ENCODE data around the gene VANGL2. TPM values are rescaled to one million over a fixed set of nuclear protein-coding genes. Genes with fewer than 3 reads are reported as not detected.

Gene VANGL2
- total RNA-seq, 4 donors from 2014 or later: 0.44 to 1.4 (median 0.98) TPM; not detected in 1

- TF ChIP-seq, protein P1, sequence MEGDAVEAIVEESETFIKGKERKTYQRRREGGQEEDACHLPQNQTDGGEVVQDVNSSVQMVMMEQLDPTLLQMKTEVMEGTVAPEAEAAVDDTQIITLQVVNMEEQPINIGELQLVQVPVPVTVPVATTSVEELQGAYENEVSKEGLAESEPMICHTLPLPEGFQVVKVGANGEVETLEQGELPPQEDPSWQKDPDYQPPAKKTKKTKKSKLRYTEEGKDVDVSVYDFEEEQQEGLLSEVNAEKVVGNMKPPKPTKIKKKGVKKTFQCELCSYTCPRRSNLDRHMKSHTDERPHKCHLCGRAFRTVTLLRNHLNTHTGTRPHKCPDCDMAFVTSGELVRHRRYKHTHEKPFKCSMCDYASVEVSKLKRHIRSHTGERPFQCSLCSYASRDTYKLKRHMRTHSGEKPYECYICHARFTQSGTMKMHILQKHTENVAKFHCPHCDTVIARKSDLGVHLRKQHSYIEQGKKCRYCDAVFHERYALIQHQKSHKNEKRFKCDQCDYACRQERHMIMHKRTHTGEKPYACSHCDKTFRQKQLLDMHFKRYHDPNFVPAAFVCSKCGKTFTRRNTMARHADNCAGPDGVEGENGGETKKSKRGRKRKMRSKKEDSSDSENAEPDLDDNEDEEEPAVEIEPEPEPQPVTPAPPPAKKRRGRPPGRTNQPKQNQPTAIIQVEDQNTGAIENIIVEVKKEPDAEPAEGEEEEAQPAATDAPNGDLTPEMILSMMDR (IDR thresholded peaks at IDR 0.05; ENCODE audit: low read depth): no peak
Measured at GRCh38 chr1:160359559-160360226, 40.7 kb upstream of the VANGL2 start.

GRCh38 chr1:160360227-160360695 lies 40.1 kb upstream of the VANGL2 start:
- TF ChIP-seq, protein P1 (IDR thresholded peaks at IDR 0.05; ENCODE audit: low read depth): no peak

DNA sequence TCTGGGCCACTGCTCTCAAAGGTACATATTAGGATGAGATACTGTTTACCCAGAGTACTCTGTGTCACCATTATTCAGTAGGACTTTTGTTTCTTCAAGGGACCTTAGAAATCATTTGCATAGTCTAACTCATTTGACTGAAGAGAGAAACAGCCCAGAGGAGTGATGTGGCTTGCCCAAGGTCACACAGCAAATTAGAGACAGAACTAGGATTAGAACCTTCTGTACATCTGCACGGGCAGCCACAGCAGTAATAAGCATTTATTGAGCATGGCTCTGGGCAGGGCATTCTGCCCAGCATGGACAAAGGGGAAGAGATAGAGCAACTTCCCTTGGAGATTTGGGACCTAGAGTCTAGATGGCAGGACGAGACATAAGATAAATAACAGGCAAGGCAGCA lies 39.2 kb upstream of the VANGL2 start:
- TF ChIP-seq, protein P1 (IDR thresholded peaks at IDR 0.05; ENCODE audit: low read depth): no peak

GRCh38 chr1:160361814-160362167 lies 38.6 kb upstream of the VANGL2 start:
- TF ChIP-seq, protein P1 (IDR thresholded peaks at IDR 0.05; ENCODE audit: low read depth): no peak

- TF ChIP-seq, protein P1 (IDR thresholded peaks at IDR 0.05; ENCODE audit: low read depth): no peak
Measured at GRCh38 chr1:160362168-160362957, 38.0 kb upstream of the VANGL2 start.

DNA sequence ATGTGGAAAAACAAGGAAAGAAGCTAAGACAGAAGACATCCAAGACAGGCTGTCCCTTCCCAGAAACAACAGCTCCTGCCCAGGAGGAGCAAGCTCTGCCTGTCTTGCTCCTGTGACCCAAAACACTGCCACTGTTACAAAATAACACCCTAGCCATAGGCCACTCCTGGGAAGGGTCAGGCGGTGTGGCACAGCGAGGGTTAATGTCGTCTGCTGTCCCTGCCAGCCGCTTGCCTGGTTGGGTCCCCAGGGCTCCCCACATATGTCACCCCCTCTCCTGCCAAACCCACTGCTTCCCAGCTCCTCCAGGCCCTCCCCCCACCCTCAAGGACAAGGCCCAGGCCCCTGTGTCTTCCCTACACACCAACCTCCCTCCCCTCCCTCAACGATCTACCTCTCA lies 37.4 kb upstream of the VANGL2 start:
- TF ChIP-seq, protein P1 (IDR thresholded peaks at IDR 0.05; ENCODE audit: low read depth): no peak

DNA sequence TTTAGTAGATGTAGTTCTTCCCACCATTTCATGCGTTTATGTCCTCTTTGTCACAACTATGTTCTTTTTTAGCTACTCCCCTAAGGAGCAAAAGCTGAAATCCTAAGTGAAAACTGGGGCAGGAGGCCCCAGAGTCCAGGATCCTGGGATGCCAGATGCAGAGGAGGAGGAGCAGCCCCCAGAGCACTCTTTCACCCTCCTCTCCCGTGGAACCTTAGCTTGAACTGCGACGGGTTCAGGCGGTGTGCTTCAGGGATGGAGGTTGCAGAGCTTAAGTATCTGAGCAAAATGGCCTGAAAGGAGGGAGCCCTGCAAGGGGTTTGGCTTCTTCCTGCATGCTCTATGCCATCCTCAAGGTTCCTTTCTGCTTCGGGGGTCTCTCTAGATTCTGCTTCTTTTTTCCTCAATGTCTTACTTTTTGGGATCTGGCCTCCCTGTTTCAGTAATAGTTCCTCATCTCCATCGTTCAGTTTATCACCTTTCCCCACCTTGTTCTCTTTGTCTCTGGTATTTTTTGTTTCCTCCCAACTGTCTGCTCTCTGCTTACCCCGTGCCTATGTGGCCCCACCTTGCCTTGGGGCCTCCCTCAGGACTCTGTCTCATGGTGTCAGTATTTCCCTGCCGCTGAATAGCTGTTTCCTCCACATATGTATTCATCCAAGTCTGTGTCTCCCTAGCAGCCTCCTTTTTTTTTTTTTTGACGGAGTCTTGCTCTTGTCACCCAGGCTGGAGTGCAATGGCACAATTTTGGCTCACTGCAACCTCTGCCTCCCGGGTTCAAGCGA lies 36.2 kb upstream of the VANGL2 start:
- TF ChIP-seq, protein P1 (IDR thresholded peaks at IDR 0.05; ENCODE audit: low read depth): no peak

Measured in subcutaneous adipose tissue (tissue), 4 donors.